HCT116 (cell line): ENCODE measurements around the gene TLCD3A. TPM values are rescaled to one million over a fixed set of nuclear protein-coding genes. Genes with fewer than 3 reads are reported as not detected.

ENCODE experiments used
- ATAC-seq: fragments of 200-7000 bp; cut with Tn5 transposase; 2 replicates; pipeline ENCODE4 v1.9.1; 2020; ENCODE audit warnings: mild to moderate bottlenecking, moderate library complexity
- BruUV-seq: library from RNA; stranded (reverse); fragments of 400-500 nt; replicated peaks from 2 replicates; lab custom pipeline; 2021; lab: Mats Ljungman, UMichigan
- CTCF ChIA-PET: fragments of 300-600 bp; sonication (Branson Sonifier 250); formaldehyde crosslinking; loops from one replicate; lab custom pipeline; 2021; ENCODE audit warnings: antibody characterized with exemption; lab: Charles Lee
- POLR2A ChIA-PET: fragments of 300-600, 350-600 bp; sonication (Branson Sonifier 250); formaldehyde crosslinking; loops from one replicate; lab custom pipeline; 2021; ENCODE audit warnings: antibody characterized with exemption; lab: Charles Lee
- RAD21 ChIA-PET, 2 experiments: fragments of 300-600 bp; sonication (Branson Sonifier 250); formaldehyde crosslinking; loops; one replicate each; lab custom pipeline; 2023; ENCODE audit warnings: low total read pairs in 2 of 2; ENCODE audit not compliant: uncharacterized antibody in 2 of 2, unreplicated experiment in 2 of 2, low non-redundant PET in 1 of 2; lab: Charles Lee
- DNase-seq: peaks from one replicate; pipeline ENCODE4 v3.0.0-alpha.2; 2010; ENCODE audit warnings: low read depth, low spot score
- H2AFZ ChIP-seq: fragments of 200-600 bp; shearing (Covaris generic), sonication (generic); 2 replicates; pipeline ENCODE4 v1.6.1; 2017; ENCODE audit warnings: low read depth, mixed run types, mixed read lengths, antibody characterized with exemption, low read length; ENCODE audit not compliant: poor library complexity, severe bottlenecking
- H3K27ac ChIP-seq: 2 replicates; pipeline ENCODE4 v1.5.1; 2012; ENCODE audit warnings: low read depth, low read length
- H3K27me3 ChIP-seq: fragments of 200-600 bp; sonication (generic); 2 replicates; pipeline ENCODE4 v1.6.1; 2016; ENCODE audit warnings: mixed run types, low read length, mixed read lengths; ENCODE audit not compliant: insufficient read depth
- H3K36me3 ChIP-seq, 2 experiments: fragments of 200-500 bp in 1 of 2; fragments of 200-600 bp in 1 of 2; sonication (Bioruptor generic) in 1 of 2; sonication (generic) in 1 of 2; 2 replicates each; pipeline versions ENCODE4 v1.5.1 to v1.6.1; 2014 to 2016; ENCODE audit warnings: low read length in 2 of 2, inconsistent platforms in 1 of 2, mixed read lengths in 1 of 2, mixed run types in 1 of 2; ENCODE audit not compliant: insufficient read depth in 2 of 2, control insufficient read depth in 1 of 2
- H3K4me1 ChIP-seq, 2 experiments: fragments of 200-600 bp in 1 of 2; sonication (generic) in 1 of 2; 2 replicates each; pipeline versions ENCODE4 v1.5.1 to v1.6.1; 2012 to 2017; ENCODE audit warnings: low read length in 2 of 2, inconsistent platforms in 1 of 2, mild to moderate bottlenecking in 1 of 2, mixed read lengths in 1 of 2, mixed run types in 1 of 2, moderate library complexity in 1 of 2; ENCODE audit not compliant: insufficient read depth in 2 of 2, control insufficient read depth in 1 of 2
- H3K4me2 ChIP-seq: fragments of 200-600 bp; sonication (generic); 2 replicates; pipeline ENCODE4 v1.6.1; 2017; ENCODE audit warnings: mixed run types, low read length, mixed read lengths
- H3K4me3 ChIP-seq, 2 experiments: fragments of 200-600 bp in 1 of 2; sonication (generic) in 1 of 2; replicated peaks in 1 of 2; 2 replicates each; pipeline ENCODE4 v1.5.1; 2011 to 2016; ENCODE audit warnings: low read length in 2 of 2, control low read depth in 1 of 2, low read depth in 1 of 2, mild to moderate bottlenecking in 1 of 2, mixed read lengths in 1 of 2, mixed run types in 1 of 2
- H3K79me2 ChIP-seq: fragments of 200-600 bp; sonication (generic); 2 replicates; pipeline ENCODE4 v1.6.1; 2017; ENCODE audit warnings: mild to moderate bottlenecking, mixed run types, low read length, moderate library complexity, mixed read lengths; ENCODE audit not compliant: insufficient read depth
- H3K9ac ChIP-seq: fragments of 200-600 bp; sonication (generic); 2 replicates; pipeline ENCODE4 v1.6.1; 2016; ENCODE audit warnings: low read length, mixed read lengths
- H3K9me2 ChIP-seq: fragments of 200-600 bp; sonication (generic), shearing (Covaris generic); 2 replicates; pipeline ENCODE4 v1.6.1; 2017; ENCODE audit warnings: mixed run types, mild to moderate bottlenecking, moderate library complexity; ENCODE audit not compliant: insufficient read depth
- H3K9me3 ChIP-seq, 2 experiments: fragments of 200-500 bp in 1 of 2; fragments of 200-600 bp in 1 of 2; sonication (Bioruptor generic) in 1 of 2; sonication (generic) in 1 of 2; 2 replicates each; pipeline ENCODE4 v1.6.1; 2014 to 2017; ENCODE audit warnings: low read length in 2 of 2, mixed read lengths in 2 of 2, inconsistent platforms in 1 of 2, low read depth in 1 of 2, mild to moderate bottlenecking in 1 of 2, mixed run types in 1 of 2, moderate library complexity in 1 of 2; ENCODE audit not compliant: control insufficient read depth in 1 of 2, insufficient read depth in 1 of 2
- H4K20me1 ChIP-seq: fragments of 200-600 bp; sonication (generic), shearing (Covaris generic); 2 replicates; pipeline ENCODE4 v1.6.1; 2017; ENCODE audit warnings: mixed run types, mild to moderate bottlenecking, moderate library complexity; ENCODE audit not compliant: insufficient read depth
- ATF3 ChIP-seq: IDR thresholded peaks from 2 replicates; pipeline ENCODE4 v1.6.1; 2012
- CBX3 ChIP-seq: IDR thresholded peaks from 2 replicates; pipeline ENCODE4 v1.6.1; 2012; ENCODE audit warnings: low read depth
- CEBPB ChIP-seq: IDR thresholded peaks from 2 replicates; pipeline ENCODE4 v1.6.1; 2012; ENCODE audit warnings: low read depth
- CTCF ChIP-seq, 3 experiments: fragments of 200-600 bp in 1 of 3; sonication (generic) in 1 of 3; IDR thresholded peaks in 2 of 3; conservative IDR thresholded peaks in 1 of 3; 2 replicates each; pipeline ENCODE4 v1.5.1; 2012 to 2017; ENCODE audit warnings: low read depth in 2 of 3, low read length in 2 of 3, antibody characterized with exemption in 1 of 3, borderline replicate concordance in 1 of 3, control low read depth in 1 of 3, mild to moderate bottlenecking in 1 of 3, mixed read lengths in 1 of 3, mixed run types in 1 of 3, moderate library complexity in 1 of 3; ENCODE audit not compliant: insufficient read depth in 1 of 3
- EGR1 ChIP-seq: IDR thresholded peaks from 2 replicates; pipeline ENCODE4 v1.6.1; 2012; ENCODE audit warnings: low read depth
- EZH2phosphoT487 ChIP-seq: fragments of 200-600 bp; IDR thresholded peaks from 2 replicates; pipeline ENCODE4 v1.6.1; 2018; ENCODE audit warnings: antibody characterized with exemption, borderline replicate concordance
- FOSL1 ChIP-seq: IDR thresholded peaks from 2 replicates; pipeline ENCODE4 v1.6.1; 2012; ENCODE audit warnings: low read depth
- POLR2AphosphoS5 ChIP-seq: IDR thresholded peaks from 2 replicates; pipeline ENCODE4 v1.6.1; 2011; ENCODE audit warnings: mild to moderate bottlenecking, low read depth, low read length, moderate library complexity
- RAD21 ChIP-seq: IDR thresholded peaks from 2 replicates; pipeline ENCODE4 v1.6.1; 2012; ENCODE audit warnings: low read depth, mild to moderate bottlenecking
- SIN3A ChIP-seq: IDR thresholded peaks from 2 replicates; pipeline ENCODE4 v1.6.1; 2012; ENCODE audit warnings: low read depth
- SP1 ChIP-seq: IDR thresholded peaks from 2 replicates; pipeline ENCODE4 v1.6.1; 2012; ENCODE audit warnings: low read depth
- SRF ChIP-seq: IDR thresholded peaks from 2 replicates; pipeline ENCODE4 v1.6.1; 2012; ENCODE audit warnings: low read depth
- TCF7L2 ChIP-seq: IDR thresholded peaks from 2 replicates; pipeline ENCODE4 v1.7.0; 2011; ENCODE audit warnings: borderline replicate concordance, inconsistent platforms; ENCODE audit not compliant: insufficient read depth, insufficient read length; ENCODE audit errors: extremely low read depth
- ZFX ChIP-seq: fragments of 450-650 bp; IDR thresholded peaks from 2 replicates; pipeline ENCODE4 v1.6.1; 2017
- ZNF274 ChIP-seq: fragments of 200-500 bp; sonication (Bioruptor generic); IDR thresholded peaks from 2 replicates; pipeline ENCODE4 v1.6.1; 2014; ENCODE audit warnings: mild to moderate bottlenecking, low read depth, low read length, inconsistent platforms
- intact Hi-C: fragments of 100-400 bp; cut with micrococcal nuclease; formaldehyde crosslinking; loops from 2 replicates; pipeline ENCODE4 v1.10.0; 2022
- total RNA-seq: library from RNA; stranded (reverse); gene quantifications from one replicate; pipeline ENCODE4 v1.2.1, GENCODE V29; 2021; ENCODE audit not compliant: unreplicated experiment
- TF ChIP-seq, protein P1 (sequence below): IDR thresholded peaks from 2 replicates; pipeline ENCODE4 v1.6.1; 2012; ENCODE audit warnings: low read depth

The TLCD3A gene
- total RNA-seq, 1 experiment from 2014 or later: 26.0 TPM

DNA sequence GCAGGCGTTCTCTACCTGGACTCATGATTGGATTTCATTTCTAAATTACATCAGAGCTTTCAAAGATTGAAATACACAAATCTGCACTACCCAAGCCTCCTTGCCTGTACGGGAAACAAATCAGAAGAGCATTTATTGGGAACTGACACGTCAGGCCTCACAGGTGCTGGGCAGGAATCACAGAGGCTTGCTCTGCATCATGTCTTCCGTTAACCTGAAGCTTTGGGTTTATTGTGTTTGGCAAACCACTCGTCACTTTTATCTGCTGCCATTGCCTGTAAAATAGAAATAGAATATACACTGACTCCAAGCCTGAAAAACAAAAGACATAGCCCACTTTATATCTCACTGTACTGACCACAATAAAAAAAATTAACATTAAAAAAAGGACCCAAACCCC lies 27.6 kb downstream of the TLCD3A start (continued):
- TF ChIP-seq ATF3: no peak
- TF ChIP-seq CEBPB: no peak
- TF ChIP-seq FOSL1: no peak
- no peak for TF ChIP-seq POLR2AphosphoS5
- no peak for TF ChIP-seq EZH2phosphoT487
- no peak for TF ChIP-seq ZFX
- no peak for TF ChIP-seq CBX3
- no peak for TF ChIP-seq SIN3A
- no peak for TF ChIP-seq EGR1

GRCh38 chr17:760371-760770 lies 28.0 kb downstream of the TLCD3A start:
- DNase-seq (no peak), ATAC-seq (no peak)
- H3K4me3 ChIP-seq: no peak overlapping the region
- TF ChIP-seq CBX3: no peak
- TF ChIP-seq TCF7L2: no peak
- TF ChIP-seq ZNF274: no peak
- TF ChIP-seq, protein P1, sequence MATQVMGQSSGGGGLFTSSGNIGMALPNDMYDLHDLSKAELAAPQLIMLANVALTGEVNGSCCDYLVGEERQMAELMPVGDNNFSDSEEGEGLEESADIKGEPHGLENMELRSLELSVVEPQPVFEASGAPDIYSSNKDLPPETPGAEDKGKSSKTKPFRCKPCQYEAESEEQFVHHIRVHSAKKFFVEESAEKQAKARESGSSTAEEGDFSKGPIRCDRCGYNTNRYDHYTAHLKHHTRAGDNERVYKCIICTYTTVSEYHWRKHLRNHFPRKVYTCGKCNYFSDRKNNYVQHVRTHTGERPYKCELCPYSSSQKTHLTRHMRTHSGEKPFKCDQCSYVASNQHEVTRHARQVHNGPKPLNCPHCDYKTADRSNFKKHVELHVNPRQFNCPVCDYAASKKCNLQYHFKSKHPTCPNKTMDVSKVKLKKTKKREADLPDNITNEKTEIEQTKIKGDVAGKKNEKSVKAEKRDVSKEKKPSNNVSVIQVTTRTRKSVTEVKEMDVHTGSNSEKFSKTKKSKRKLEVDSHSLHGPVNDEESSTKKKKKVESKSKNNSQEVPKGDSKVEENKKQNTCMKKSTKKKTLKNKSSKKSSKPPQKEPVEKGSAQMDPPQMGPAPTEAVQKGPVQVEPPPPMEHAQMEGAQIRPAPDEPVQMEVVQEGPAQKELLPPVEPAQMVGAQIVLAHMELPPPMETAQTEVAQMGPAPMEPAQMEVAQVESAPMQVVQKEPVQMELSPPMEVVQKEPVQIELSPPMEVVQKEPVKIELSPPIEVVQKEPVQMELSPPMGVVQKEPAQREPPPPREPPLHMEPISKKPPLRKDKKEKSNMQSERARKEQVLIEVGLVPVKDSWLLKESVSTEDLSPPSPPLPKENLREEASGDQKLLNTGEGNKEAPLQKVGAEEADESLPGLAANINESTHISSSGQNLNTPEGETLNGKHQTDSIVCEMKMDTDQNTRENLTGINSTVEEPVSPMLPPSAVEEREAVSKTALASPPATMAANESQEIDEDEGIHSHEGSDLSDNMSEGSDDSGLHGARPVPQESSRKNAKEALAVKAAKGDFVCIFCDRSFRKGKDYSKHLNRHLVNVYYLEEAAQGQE: no peak
- no peak for TF ChIP-seq RAD21
- TF ChIP-seq SP1: no peak
- TF ChIP-seq FOSL1: no peak
- TF ChIP-seq CTCF (IDR thresholded peaks at IDR 0.05 in 2 of 3, conservative IDR thresholded peaks at IDR 0.05 in 1 of 3; ENCODE audit: borderline replicate concordance in 1 of 3, insufficient read depth in 1 of 3, low read depth in 2 of 3, low read length in 2 of 3): no peak
- no peak for TF ChIP-seq SRF
- no peak for TF ChIP-seq ATF3
- no peak for TF ChIP-seq EZH2phosphoT487
- no peak overlapping the region for H2AFZ ChIP-seq
- no peaks in the 10 kb centered on the region for H3K79me2 ChIP-seq
- H3K9me3 ChIP-seq: no peaks in the 10 kb centered on the region
- BruUV-seq: no TSS peak
- H3K9ac ChIP-seq: no peak overlapping the region
- H3K4me2 ChIP-seq: no peak overlapping the region
- H3K9me2 ChIP-seq: no peaks in the 10 kb centered on the region
- H4K20me1 ChIP-seq: no peaks in the 10 kb centered on the region
- POLR2A ChIA-PET: no interaction called here
- H3K4me1 ChIP-seq: no peaks in the 10 kb centered on the region
- intact Hi-C loops: no loop called here
- H3K27me3 ChIP-seq: no peaks in the 10 kb centered on the region
- peaks cover 18 to 25% of the 10 kb centered on the region in 2 experiments; a peak in 3 of 4 replicates for H3K36me3 ChIP-seq
- no peak overlapping the region for H3K27ac ChIP-seq
- RAD21 ChIA-PET: no interaction called here
- CTCF ChIA-PET: no interaction called here
